GM21786 (cell line): ENCODE data around the gene TP53I11.
A peak's percentile ranks its signal among the peaks of the same experiment; 100 is the strongest.

ENCODE experiments used
- ATAC-seq: cut with Tn5 transposase; IDR thresholded peaks from one replicate; pipeline ENCODE4 v1.9.1; 2021; ENCODE audit not compliant: unreplicated experiment

The TP53I11 gene

GRCh38 chr11:44916331-44916730, 34.4 kb downstream of the TP53I11 start:
- no peak for ATAC-seq

GRCh38 chr11:44915621-44916020, 35.1 kb downstream of the TP53I11 start:
- ATAC-seq: no peak

DNA sequence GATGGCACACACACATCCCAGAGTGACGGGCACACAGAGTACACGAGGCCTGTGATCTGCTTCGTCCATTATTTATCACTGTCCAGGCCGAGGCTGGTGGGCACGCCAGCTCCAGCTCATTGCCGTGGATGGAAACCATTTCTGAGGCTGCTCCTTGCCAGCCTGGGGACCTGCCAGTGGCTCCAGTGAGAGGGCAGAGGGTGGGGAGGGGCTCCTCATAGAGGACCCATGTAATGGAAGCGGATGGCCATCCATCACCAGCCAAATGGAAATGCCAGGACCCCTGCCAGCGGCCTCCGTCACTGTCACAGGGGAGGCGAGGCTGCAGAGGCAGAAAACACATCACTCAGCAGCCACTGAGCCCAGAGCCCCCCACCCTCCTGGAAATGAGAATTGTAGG, 35.7 kb downstream of the TP53I11 start:
- no peak for ATAC-seq

- ATAC-seq: no peak
Measured at GRCh38 chr11:44914105-44914504, 36.6 kb downstream of the TP53I11 start.

- ATAC-seq: no peak
Measured at GRCh38 chr11:44913502-44913901, 37.2 kb downstream of the TP53I11 start.

DNA sequence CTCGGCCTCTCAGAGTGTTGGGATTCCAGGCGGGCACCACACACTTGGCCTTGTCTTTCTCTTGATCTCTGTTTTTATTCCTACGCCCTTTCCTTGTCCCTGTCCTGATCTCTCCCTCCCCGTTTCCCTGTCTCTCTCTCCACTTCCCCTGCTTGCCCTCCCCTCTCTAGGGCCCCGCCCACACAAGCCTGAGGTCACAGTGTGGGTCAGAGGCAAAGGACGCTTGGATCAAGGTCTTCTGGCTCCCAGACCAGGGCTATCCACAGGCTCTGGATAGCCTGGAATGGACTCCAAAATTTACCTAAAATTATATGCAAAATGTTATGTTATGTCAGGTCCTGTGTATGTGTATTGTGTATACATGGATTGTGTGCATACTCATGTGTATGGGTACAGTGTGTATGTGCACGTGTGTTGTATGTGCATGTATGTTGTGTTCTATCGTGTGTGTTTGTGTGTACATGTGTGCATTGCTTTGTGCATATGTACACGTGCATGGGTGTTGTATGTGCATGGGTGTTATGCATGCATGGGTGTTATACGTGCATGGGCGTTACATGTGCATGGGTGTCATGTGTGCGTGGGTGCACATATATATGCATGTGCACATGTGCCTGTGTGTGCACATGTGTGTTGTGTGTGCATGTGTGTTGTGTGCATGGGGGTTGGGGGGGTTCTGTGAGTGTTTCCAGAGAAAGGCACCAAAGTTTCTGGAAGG, 38.3 kb downstream of the TP53I11 start:
- no peak for ATAC-seq

DNA sequence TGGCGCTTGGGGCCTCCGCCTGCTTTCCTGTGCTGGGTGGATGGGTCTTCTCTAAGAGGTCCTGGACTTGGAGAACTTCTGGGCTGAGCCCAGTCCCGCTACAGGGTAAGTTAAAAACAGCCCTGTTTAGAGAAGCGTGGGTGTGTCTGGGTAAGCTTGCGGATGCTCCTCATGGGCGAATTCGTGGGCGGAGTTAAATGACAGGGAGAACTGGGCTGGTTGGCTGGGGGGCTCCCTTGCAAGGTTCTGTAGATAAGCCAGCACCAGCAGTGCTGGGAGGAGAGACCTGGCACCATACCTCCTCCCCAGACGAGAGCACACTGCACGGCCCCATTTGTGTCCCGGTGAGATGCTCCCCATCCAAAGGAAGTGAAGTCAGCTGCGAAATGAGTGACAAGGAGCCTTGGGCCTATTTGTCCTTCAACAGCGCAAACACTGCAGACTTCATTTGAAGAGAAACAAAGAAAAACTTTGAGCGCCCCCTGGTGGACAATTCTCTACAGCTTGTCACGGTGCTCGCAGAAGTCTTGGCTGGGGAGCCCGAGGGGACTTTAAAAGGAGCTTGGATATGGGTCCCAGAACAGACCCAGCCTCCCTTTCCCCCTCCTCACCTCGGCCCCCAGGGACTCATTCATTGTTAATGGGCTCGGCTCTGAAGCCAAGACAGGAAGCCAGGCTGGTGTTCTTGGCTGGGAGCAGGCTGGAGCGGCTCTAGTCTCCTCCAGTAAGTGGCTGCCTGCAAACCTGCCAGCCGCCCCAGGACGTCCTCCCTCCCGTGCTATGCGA, 39.5 kb downstream of the TP53I11 start:
- ATAC-seq: peak; percentile 58

DNA sequence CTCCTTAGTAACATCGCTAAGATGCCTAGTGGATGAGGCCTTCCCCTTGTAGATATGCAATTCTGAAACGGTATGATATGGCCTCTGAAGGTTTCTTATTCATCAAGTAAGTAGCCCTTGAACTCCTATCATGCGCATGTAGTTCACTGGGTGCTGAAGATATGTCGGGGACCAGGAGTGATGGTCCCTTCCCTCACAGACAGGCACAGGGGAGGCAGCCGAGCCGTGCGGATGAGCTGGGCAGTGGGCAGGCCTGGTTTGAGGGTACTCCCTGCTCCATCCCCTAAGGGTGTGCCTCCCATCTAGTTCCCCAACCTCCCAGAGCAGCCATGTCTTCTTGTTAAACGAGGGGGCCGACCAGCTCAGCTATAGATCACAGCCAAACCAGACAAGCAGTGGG, 40.1 kb downstream of the TP53I11 start:
- ATAC-seq: no peak

GRCh38 chr11:44909557-44909956, 41.1 kb downstream of the TP53I11 start:
- ATAC-seq: no peak

GRCh38 chr11:44906649-44907048, 44.0 kb downstream of the TP53I11 start:
- ATAC-seq: no peak

DNA sequence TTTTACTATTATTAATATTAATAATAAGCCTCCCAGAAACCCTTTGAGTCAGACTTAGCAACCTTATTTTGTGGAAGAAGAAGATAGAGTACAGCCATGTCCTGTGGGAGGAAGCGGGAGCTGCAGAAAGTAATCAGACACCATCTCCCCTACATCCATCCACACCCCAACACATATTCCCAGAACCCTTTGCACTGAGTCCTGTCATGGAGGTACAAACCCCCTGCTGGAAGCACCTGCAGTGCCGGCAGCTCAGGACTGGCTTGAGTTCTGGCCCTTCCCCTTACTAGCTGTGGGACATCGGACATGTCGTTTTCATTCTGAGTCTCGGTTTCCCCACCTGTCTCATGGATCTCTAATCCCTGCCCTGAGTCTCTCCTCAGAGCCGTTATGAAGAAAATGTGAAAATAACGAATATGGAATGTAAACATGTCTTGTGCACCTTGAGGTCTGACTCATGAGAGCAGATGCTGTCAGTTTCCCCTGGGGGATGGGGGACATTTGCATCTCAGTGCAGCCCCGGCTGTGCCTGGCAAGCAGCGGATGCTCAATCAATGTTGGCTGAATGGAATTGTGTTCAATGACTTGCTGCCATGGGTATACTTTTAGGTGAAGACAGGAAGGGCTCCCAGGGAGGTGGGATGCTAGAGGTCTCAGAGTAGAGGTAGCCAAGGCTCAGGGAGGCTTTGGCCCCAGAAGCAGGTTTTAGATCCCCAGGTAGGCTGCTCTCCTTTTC, 45.4 kb downstream of the TP53I11 start:
- ATAC-seq: no peak

GRCh38 chr11:44904261-44905020, 46.2 kb downstream of the TP53I11 start:
- ATAC-seq: no peak

- ATAC-seq: no peak
Measured at GRCh38 chr11:44903518-44903917, 47.2 kb downstream of the TP53I11 start.

DNA sequence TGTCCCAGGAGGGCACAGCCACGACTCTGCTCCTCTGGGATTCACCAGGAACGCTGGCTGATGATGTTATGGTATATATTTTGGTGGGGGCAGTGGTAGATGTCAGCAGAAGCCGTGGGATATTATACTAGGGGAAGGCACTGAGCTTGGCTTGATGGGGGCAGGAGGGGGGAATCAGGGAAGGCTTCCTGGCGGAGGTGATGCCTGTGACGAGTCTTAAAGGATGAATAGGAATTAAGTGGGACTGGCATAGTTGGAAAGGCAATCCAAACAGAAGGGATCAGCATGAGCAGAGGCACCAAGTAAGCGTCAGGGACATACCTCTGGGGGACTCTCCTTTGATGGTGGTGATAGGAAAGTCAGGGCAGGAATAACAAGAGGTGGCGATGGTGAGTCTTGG, 47.6 kb downstream of the TP53I11 start:
- ATAC-seq: no peak

GRCh38 chr11:44901786-44902185, 48.9 kb downstream of the TP53I11 start:
- no peak for ATAC-seq

- no peak for ATAC-seq
Measured at GRCh38 chr11:44901120-44901633, 49.5 kb downstream of the TP53I11 start.

- ATAC-seq: no peak
Measured at GRCh38 chr11:44899959-44900358, 50.7 kb downstream of the TP53I11 start.

GRCh38 chr11:44893846-44894617, 56.7 kb downstream of the TP53I11 start:
- ATAC-seq: peak; percentile 45

- ATAC-seq: no peak
Measured at GRCh38 chr11:44893308-44893822, 57.3 kb downstream of the TP53I11 start.

- no peak for ATAC-seq
Measured at GRCh38 chr11:44892843-44893242, 57.8 kb downstream of the TP53I11 start.
